Measurements from ENCODE around the gene C19orf12.
A peak's percentile ranks its signal among the peaks of the same experiment; 100 is the strongest.
"Not testable (repeated sequence)": the region's sequence is repeated elsewhere in the genome, so short reads cannot be mapped to it uniquely, and the experiment has no call there.

Gene C19orf12

DNA sequence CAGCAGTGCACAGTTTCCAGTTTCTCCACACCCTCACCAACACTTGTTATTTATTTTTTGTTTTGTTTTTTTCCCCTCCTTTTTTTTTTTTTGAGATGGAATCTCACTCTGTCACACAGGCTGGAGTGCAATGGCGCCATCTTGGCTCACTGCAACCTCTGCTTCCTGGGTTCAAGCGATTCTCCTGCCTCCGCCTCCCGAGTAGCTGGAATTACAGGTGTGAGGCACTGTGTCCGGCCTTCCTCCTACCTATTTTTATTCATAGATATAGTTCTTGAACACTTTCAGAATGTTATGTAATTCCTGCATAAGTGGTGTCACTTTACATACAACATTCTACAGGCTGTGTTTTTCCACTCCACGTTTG, 44.1 kb downstream of the C19orf12 start:
- H3K9me3 ChIP-seq (ENCODE audit: control insufficient read depth, insufficient read depth, low read length); H3K27me3 ChIP-seq (ENCODE audit: control insufficient read depth, insufficient read depth, low read length); H3K4me1 ChIP-seq (ENCODE audit: control insufficient read depth, insufficient read depth, low read length); H3K9ac ChIP-seq (ENCODE audit: low read depth, low read length); H3K4me3 ChIP-seq (ENCODE audit: low read depth, low read length): not testable (repeated sequence)
- H3K36me3 ChIP-seq (ENCODE audit: control insufficient read depth, insufficient read depth, low read length) = peaks cover 20% of the 10 kb centered on the region

DNA sequence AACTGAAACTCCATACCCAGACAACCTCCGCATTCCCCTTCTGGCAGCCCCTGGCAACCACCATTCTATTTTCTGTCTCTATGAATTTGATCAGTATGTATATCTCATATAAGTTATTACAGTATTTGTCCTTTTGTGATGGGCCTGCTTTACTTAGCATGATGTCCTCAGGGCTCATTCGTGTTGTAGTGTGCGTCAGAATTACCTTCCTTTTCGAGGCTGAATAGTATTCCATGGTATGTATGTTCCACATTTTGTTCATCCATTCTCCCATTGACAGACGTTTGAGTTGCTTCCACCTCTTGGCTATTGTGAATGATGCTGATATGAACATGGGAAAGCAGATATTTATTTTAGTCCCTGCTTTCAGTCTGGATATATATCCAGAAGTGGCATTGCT, 44.8 kb downstream of the C19orf12 start:
- H3K9ac ChIP-seq (ENCODE audit: low read depth, low read length) = no peak overlapping the region
- no peaks in the 10 kb centered on the region for H3K27me3 ChIP-seq (ENCODE audit: control insufficient read depth, insufficient read depth, low read length)
- H3K36me3 ChIP-seq (ENCODE audit: control insufficient read depth, insufficient read depth, low read length) = peaks cover 17% of the 10 kb centered on the region
- H3K9me3 ChIP-seq (ENCODE audit: control insufficient read depth, insufficient read depth, low read length) = no peaks in the 10 kb centered on the region
- peaks cover 9% of the 10 kb centered on the region for H3K4me1 ChIP-seq (ENCODE audit: control insufficient read depth, insufficient read depth, low read length)
- no peak overlapping the region for H3K4me3 ChIP-seq (ENCODE audit: low read depth, low read length)

DNA sequence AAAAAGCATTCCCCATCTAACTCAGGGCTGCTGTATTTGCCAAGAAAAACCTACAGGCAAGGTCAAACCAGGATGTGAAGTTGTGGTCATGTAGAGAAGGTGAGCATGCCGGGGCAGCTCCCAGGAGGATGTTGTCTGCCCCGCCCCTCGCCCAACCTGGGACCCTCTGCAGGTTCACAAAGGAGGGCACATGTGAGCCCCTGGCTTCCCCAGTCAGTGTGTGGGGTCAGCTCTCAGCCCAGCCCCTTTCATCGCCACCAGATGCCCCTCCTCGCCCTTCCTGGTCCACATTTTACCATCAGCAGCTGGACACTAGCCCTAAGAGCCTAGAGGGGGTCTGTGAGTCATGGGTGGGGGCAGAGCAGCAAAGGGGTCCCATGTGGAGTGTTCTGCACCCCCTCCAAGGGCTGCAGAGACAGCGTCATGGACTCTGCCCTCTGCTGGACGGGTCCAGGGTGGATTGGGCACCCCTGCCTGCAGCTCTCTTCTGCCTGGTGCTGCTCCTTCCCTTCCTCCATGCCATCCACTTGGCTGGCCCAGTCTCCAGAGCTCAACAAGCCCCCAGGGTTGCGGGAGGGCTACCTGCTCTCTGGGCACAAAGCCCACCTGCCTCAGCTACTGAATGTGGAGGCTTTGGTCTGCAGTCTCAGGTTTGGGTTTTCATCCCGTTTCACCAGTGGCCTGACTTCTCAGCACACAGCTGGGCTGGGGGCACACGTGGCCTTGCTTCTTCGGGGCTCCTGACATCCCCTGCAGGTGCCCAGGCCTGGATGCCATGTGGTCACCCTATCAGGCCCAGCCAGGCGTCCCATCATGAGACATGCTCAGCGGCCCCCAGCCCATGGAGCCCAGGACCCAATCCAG, 46.1 kb downstream of the C19orf12 start:
- H3K27me3 ChIP-seq (ENCODE audit: control insufficient read depth, insufficient read depth, low read length) = peaks cover 2% of the 10 kb centered on the region
- H3K4me1 ChIP-seq (ENCODE audit: control insufficient read depth, insufficient read depth, low read length) = peaks cover 9% of the 10 kb centered on the region
- H3K36me3 ChIP-seq (ENCODE audit: control insufficient read depth, insufficient read depth, low read length) = peaks cover 4% of the 10 kb centered on the region
- H3K9ac ChIP-seq (ENCODE audit: low read depth, low read length) = no peak overlapping the region
- H3K9me3 ChIP-seq (ENCODE audit: control insufficient read depth, insufficient read depth, low read length) = no peaks in the 10 kb centered on the region
- no peak overlapping the region for H3K4me3 ChIP-seq (ENCODE audit: low read depth, low read length)

DNA sequence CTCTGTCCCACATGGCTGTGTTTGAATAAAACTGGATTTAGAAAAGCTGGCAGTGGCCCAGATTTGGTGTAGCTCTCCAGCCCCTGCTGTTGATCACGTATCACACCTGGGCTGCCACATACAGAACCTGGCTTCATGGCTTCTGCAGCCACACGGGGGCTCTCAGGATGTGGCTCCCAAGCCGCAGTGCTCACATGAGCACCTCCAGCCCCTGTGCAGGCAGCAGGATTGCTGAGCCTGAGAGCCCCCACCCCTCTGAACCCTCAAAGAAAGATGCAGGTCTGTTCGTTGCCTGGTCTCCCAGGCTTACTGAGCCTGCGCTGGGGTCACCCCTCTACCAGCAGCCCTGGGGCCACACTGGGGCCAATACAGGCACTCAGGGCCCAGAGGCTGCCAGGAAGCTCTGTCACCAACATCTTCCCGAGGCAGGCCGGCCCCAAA, 47.1 kb downstream of the C19orf12 start:
- H3K9ac ChIP-seq (ENCODE audit: low read depth, low read length) = no peak overlapping the region
- no peaks in the 10 kb centered on the region for H3K36me3 ChIP-seq (ENCODE audit: control insufficient read depth, insufficient read depth, low read length)
- H3K4me1 ChIP-seq (ENCODE audit: control insufficient read depth, insufficient read depth, low read length) = peaks cover 9% of the 10 kb centered on the region
- no peak overlapping the region for H3K4me3 ChIP-seq (ENCODE audit: low read depth, low read length)
- peaks cover 2% of the 10 kb centered on the region for H3K27me3 ChIP-seq (ENCODE audit: control insufficient read depth, insufficient read depth, low read length)
- no peaks in the 10 kb centered on the region for H3K9me3 ChIP-seq (ENCODE audit: control insufficient read depth, insufficient read depth, low read length)

DNA sequence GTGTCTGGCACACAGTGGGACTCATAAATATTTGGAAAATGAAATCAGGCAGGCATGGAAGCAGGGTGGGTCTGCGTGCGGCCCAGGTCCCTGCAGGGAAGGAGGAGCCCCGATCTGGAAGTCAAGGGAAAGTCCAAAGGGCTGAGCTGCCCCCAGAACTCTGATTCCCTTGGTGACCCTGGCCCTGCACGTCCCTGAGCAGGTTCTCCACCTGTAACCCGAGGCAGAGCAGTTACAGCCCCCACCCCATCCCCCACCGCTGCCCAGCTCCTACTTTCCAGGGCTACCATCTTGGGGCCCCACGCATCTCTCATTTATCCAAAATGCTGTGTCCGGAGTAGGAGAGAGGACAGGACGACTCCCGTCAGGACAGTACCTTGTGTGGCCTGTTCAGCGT, 47.7 kb downstream of the C19orf12 start:
- no peaks in the 10 kb centered on the region for H3K9me3 ChIP-seq (ENCODE audit: control insufficient read depth, insufficient read depth, low read length)
- peaks cover 2% of the 10 kb centered on the region for H3K27me3 ChIP-seq (ENCODE audit: control insufficient read depth, insufficient read depth, low read length)
- peaks cover 9% of the 10 kb centered on the region for H3K4me1 ChIP-seq (ENCODE audit: control insufficient read depth, insufficient read depth, low read length)
- H3K36me3 ChIP-seq (ENCODE audit: control insufficient read depth, insufficient read depth, low read length) = no peaks in the 10 kb centered on the region
- H3K4me3 ChIP-seq (ENCODE audit: low read depth, low read length) = no peak overlapping the region
- no peak overlapping the region for H3K9ac ChIP-seq (ENCODE audit: low read depth, low read length)

DNA sequence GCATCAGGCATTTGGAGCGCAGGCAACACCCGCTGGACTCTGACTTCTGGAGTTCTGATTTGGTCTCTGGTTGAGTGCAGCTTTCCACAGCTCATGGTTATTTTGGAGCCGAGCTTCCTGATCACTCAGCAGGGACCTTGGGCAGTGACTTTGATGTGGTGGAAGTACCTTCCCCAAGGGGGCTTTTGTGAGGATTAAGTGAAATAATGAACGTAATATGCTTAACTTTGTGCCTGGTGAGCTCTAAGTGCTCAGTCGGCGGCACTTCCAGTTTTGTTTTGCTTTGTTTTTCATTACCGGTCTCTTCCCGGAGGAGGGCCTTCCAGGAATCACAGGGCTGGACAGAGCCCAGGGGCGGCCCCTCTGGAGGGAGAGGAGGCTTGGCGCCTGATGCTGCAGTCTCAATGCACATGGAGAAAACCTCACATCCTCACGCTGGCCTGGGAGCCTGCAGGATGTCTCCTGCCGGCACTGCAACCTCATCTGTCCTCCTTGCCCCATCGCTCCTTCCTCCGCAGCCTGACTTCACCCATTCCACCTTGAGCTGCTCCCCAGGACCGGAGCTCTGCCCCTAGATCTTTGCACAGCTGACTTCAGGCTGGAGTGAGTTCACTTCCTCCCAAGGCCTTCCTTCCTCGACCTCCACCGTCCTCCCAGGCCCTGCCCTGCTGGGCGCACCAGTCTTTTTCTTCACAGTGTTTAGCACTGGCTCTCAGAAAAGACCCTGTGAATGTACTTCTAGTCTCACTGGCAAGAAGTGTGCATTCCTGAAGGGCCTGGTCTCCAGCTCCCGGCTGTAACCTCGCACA, 48.3 kb downstream of the C19orf12 start:
- H3K9ac ChIP-seq (ENCODE audit: low read depth, low read length) = no peak overlapping the region

DNA sequence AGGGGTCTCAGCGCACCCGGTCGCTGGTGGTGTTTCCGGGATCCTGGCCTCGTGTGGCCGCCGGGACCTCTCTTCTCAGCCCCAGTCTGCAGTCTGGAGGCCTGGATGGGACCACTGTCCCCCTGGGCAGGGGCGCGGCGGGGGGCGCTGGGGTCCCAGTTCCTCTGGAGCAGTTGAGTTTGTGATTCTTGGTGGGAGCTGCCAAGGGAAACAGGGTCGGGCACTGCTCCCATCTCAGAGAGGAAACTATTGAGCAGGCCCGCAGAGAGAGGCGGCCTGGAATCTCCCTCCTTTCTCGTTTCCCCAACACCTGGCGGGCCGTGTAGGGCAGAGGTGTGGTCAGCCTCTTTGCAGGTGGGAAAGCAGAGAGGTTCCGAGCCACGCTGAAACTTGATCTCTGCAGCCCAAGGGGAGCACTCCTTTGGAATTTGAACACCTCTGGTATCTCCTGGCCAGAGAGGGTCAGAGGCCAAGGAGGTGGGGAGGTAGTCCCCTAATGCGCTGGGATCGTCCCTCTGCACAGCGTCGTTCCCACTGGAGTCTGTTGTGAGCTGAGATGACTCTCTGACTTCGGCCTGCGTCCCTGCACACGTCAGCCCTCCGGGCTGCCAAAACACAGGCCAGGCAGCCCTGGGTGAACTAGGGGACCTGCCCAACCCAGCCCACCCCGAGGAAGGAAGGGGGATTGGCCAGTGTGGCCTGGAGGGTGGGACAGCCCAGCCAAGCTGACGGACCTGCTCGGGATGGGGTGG, 49.1 kb downstream of the C19orf12 start:
- Histone ChIP-seq H3K36me3 (ENCODE audit: control insufficient read depth, insufficient read depth, low read length) (no peaks in the 10 kb centered on the region), H3K4me1 (ENCODE audit: control insufficient read depth, insufficient read depth, low read length) (peaks cover 9% of the 10 kb centered on the region), H3K9me3 (ENCODE audit: control insufficient read depth, insufficient read depth, low read length) (no peaks in the 10 kb centered on the region), H3K4me3 (ENCODE audit: low read depth, low read length) (peak overlapping the region; percentile 74), H3K9ac (ENCODE audit: low read depth, low read length) (peak overlapping the region; percentile 54), H3K27me3 (ENCODE audit: control insufficient read depth, insufficient read depth, low read length) (peaks cover 2% of the 10 kb centered on the region)

More for the DNA sequence above, 48.3 kb downstream of the C19orf12 start:
- Histone ChIP-seq H3K4me1 (ENCODE audit: control insufficient read depth, insufficient read depth, low read length) (peaks cover 9% of the 10 kb centered on the region), H3K4me3 (ENCODE audit: low read depth, low read length) (peak overlapping the region; percentile 74), H3K36me3 (ENCODE audit: control insufficient read depth, insufficient read depth, low read length) (no peaks in the 10 kb centered on the region), H3K9me3 (ENCODE audit: control insufficient read depth, insufficient read depth, low read length) (no peaks in the 10 kb centered on the region), H3K27me3 (ENCODE audit: control insufficient read depth, insufficient read depth, low read length) (peaks cover 2% of the 10 kb centered on the region)

DNA sequence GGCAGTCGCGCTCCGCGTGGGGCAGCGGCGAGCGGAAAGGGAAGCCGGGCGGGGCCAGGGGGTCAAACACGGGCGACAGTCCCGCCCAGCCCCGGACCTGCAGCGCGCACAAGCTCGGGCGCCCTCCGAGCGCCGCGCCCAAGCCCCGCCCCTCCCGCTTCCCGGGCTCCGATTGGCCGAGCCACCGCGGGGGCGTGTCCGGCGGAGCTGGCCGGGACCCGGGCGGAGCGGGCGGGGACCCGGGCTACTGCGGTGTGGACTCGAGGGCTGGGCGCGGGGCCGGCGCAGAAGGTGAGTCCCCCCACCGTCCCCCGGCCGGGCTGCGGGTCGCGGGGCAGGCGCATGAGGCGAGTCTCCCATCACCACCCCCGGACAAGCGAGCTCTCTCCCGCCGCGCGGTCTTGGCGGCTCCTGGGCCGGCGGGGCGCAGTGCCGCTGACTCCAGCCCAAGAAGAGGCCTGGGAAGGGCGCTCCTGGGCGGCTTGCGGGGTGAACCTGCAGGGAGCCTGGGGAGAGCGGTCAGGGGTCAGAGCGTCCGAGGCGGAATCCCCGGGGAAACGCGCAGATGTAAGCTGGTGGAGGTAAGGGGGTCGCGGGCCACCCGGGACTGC, 49.7 kb downstream of the C19orf12 start, which contains the start of gene PLEKHF1:
PLEKHF1 (plus strand) TSS at position 247 of the 611 bp plus-strand sequence. CDS start 8,379 bp downstream, outside the sequence.
- Histone ChIP-seq H3K4me1 (ENCODE audit: control insufficient read depth, insufficient read depth, low read length) (peaks cover 9% of the 10 kb centered on the region), H3K9ac (ENCODE audit: low read depth, low read length) (peak within 1 kb of the TSS; percentile 54)

DNA sequence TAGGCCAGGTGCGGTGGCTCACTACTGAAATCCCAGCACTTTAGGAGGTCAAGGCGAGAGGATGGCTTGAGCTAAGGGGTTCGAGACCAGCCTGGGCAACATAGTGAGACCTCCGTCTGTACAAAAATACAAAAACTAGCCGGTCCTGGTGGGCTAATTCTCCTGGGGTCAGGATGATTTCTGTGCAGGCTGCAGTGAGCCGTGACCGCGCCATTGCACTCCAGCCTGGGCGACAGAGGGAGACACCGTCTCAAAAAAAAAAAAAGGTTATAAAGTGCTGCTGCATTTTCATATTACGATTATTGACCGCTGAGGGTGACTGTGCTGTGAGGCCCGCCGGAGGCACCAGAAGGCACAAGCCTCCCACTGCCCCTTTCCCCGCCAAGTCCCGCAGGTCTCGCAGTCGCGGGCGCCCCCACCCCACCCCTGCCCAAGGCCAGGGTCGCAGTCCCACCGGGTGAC, 50.3 kb downstream of the C19orf12 start:
- no peaks in the 10 kb centered on the region for H3K36me3 ChIP-seq (ENCODE audit: control insufficient read depth, insufficient read depth, low read length)
- peaks cover 2% of the 10 kb centered on the region for H3K27me3 ChIP-seq (ENCODE audit: control insufficient read depth, insufficient read depth, low read length)
- H3K4me1 ChIP-seq (ENCODE audit: control insufficient read depth, insufficient read depth, low read length) = peaks cover 9% of the 10 kb centered on the region
- H3K4me3 ChIP-seq (ENCODE audit: low read depth, low read length) = peak overlapping the region; percentile 74
- no peak overlapping the region for H3K9ac ChIP-seq (ENCODE audit: low read depth, low read length)
- no peaks in the 10 kb centered on the region for H3K9me3 ChIP-seq (ENCODE audit: control insufficient read depth, insufficient read depth, low read length)

More for the DNA sequence above, 49.7 kb downstream of the C19orf12 start, which contains the start of gene PLEKHF1:
- Histone ChIP-seq H3K36me3 (ENCODE audit: control insufficient read depth, insufficient read depth, low read length) (no peaks in the 10 kb centered on the region), H3K9me3 (ENCODE audit: control insufficient read depth, insufficient read depth, low read length) (no peaks in the 10 kb centered on the region), H3K4me3 (ENCODE audit: low read depth, low read length) (peak within 1 kb of the TSS; percentile 74), H3K27me3 (ENCODE audit: control insufficient read depth, insufficient read depth, low read length) (peaks cover 2% of the 10 kb centered on the region)

DNA sequence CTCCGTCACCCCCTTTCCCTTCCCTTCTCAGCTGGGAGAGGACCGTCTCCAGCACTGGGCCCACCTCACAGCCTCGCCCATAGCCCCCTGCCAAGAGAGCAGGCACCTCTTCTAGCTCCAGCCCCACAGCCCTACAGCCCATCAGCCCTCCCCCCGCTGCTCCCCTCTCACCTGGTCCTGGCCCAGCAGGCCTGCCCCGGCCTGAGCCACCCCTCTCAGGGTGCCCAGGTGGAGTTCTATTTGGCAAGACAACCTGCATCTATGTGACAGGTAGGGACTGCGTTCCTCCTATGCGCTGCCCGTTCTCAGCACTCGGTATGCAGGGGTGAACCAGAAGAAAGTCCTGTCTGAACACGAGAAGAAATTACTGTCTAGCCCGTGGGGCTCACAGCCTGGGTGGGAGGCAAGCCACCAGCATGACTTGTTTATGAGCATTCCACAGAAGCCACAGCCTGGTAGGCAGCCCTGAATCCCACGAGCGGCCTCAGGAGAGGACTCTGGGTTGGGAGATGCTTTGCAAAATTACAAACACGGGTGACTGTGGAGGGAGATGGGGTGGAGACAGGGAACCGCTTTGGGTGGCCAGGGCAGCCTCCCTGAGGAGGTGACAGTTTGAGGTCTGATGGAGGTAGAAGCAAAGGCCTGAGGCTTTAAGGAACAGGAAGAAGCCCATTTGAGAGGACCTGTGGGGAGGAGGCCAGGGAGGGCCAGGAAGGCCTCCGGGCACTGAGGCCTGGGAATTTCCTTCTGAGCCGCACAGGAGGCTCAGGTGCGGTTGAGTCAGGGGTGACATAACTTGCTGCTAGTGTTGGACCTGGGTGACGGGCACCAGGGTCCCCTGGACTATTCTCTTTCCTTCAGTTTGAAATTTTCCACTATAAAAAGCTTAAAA, 51.0 kb downstream of the C19orf12 start:
- Histone ChIP-seq H3K9me3 (ENCODE audit: control insufficient read depth, insufficient read depth, low read length) (no peaks in the 10 kb centered on the region), H3K36me3 (ENCODE audit: control insufficient read depth, insufficient read depth, low read length) (no peaks in the 10 kb centered on the region), H3K9ac (ENCODE audit: low read depth, low read length) (no peak overlapping the region), H3K27me3 (ENCODE audit: control insufficient read depth, insufficient read depth, low read length) (peaks cover 2% of the 10 kb centered on the region), H3K4me1 (ENCODE audit: control insufficient read depth, insufficient read depth, low read length) (peaks cover 9% of the 10 kb centered on the region), H3K4me3 (ENCODE audit: low read depth, low read length) (no peak overlapping the region)

All from iPS-15b (cell line).